HepG2 (cell line): ENCODE data around the gene GPR162. TPM values are rescaled to one million over a fixed set of nuclear protein-coding genes. Genes with fewer than 3 reads are reported as not detected.

Experiments used
- AKAP8 ChIP-seq: sonication (generic); formaldehyde crosslinking; IDR thresholded peaks from 2 replicates; pipeline ENCODE4 v1.5.1; 2020; ENCODE audit warnings: mild to moderate bottlenecking, missing genetic modification reagents
- CCAR2 ChIP-seq: fragments of 200-400 bp; formaldehyde crosslinking; optimal IDR thresholded peaks from 2 replicates; pipeline ENCODE3; 2018; ENCODE audit warnings: low read depth, mild to moderate bottlenecking, low read length, moderate library complexity
- CEBPG ChIP-seq: IDR thresholded peaks from 2 replicates; pipeline ENCODE4 v1.6.1; 2016
- DDIT3 ChIP-seq: sonication (generic); formaldehyde crosslinking; IDR thresholded peaks from 2 replicates; pipeline ENCODE4 v1.4.0; 2020; ENCODE audit warnings: mild to moderate bottlenecking, missing genetic modification reagents
- IRF9 ChIP-seq: sonication (generic); formaldehyde crosslinking; IDR thresholded peaks from 2 replicates; pipeline ENCODE4 v1.8.0; 2022; ENCODE audit warnings: missing genetic modification reagents, mild to moderate bottlenecking, borderline replicate concordance
- ISL2 ChIP-seq: sonication (generic); formaldehyde crosslinking; IDR thresholded peaks from 2 replicates; pipeline ENCODE4 v1.5.0; 2020; ENCODE audit warnings: missing genetic modification reagents
- KLF6 ChIP-seq: IDR thresholded peaks from 2 replicates; pipeline ENCODE4 v1.8.0; 2016; ENCODE audit warnings: missing biosample characterization, missing genetic modification reagents
- NFRKB ChIP-seq: fragments of 450-650 bp; IDR thresholded peaks from 2 replicates; pipeline ENCODE4 v1.6.1; 2017
- RFX1 ChIP-seq: fragments of 450-650 bp; IDR thresholded peaks from 2 replicates; pipeline ENCODE4 v1.6.1; 2017
- SRSF9 ChIP-seq: fragments of 200-400 bp; formaldehyde crosslinking; IDR thresholded peaks from 2 replicates; pipeline ENCODE4 v1.6.1; 2018; ENCODE audit warnings: borderline replicate concordance, mild to moderate bottlenecking, low read depth, low read length; ENCODE audit not compliant: insufficient read depth, poor library complexity, severe bottlenecking
- SRY ChIP-seq: sonication (generic); formaldehyde crosslinking; IDR thresholded peaks from 2 replicates; pipeline ENCODE4 v1.8.0; 2022; ENCODE audit warnings: mild to moderate bottlenecking, missing genetic modification reagents
- TBX3 ChIP-seq: fragments of 450-650 bp; IDR thresholded peaks from 2 replicates; pipeline ENCODE4 v1.6.1; 2017; ENCODE audit warnings: antibody characterized with exemption, mild to moderate bottlenecking, inconsistent platforms, borderline replicate concordance
- TCF7 ChIP-seq: sonication (generic); IDR thresholded peaks from 2 replicates; pipeline ENCODE4 v1.6.1; 2016; ENCODE audit warnings: antibody characterized with exemption, low read depth
- THAP7 ChIP-seq: sonication (generic); formaldehyde crosslinking; IDR thresholded peaks from 2 replicates; pipeline ENCODE4 v1.8.1; 2023; ENCODE audit warnings: mild to moderate bottlenecking, missing genetic modification reagents
- ZNF296 ChIP-seq: sonication (generic); formaldehyde crosslinking; conservative IDR thresholded peaks from 2 replicates; pipeline ENCODE4 v1.5.0; 2020; ENCODE audit warnings: mild to moderate bottlenecking, missing genetic modification reagents
- ZNF510 ChIP-seq: sonication (generic); formaldehyde crosslinking; IDR thresholded peaks from 2 replicates; pipeline ENCODE4 v1.4.0; 2020; ENCODE audit warnings: low read depth, mild to moderate bottlenecking, missing genetic modification reagents
- ZNF547 ChIP-seq: sonication (generic); formaldehyde crosslinking; IDR thresholded peaks from 2 replicates; pipeline ENCODE4 v1.5.1; 2020; ENCODE audit warnings: mild to moderate bottlenecking, missing genetic modification reagents
- ZNF580 ChIP-seq: IDR thresholded peaks from 2 replicates; pipeline ENCODE4 v1.6.1; 2016; ENCODE audit warnings: low read depth, borderline replicate concordance
- ZNF614 ChIP-seq: IDR thresholded peaks from 2 replicates; pipeline ENCODE4 v1.6.1; 2018; ENCODE audit warnings: missing biosample characterization, missing genetic modification reagents, inconsistent platforms, borderline replicate concordance
- ZNF616 ChIP-seq: sonication (generic); formaldehyde crosslinking; IDR thresholded peaks from 2 replicates; pipeline ENCODE4 v1.5.0; 2020; ENCODE audit warnings: low read depth, mild to moderate bottlenecking, missing genetic modification reagents
- ZNF646 ChIP-seq: sonication (generic); formaldehyde crosslinking; IDR thresholded peaks from 2 replicates; pipeline ENCODE4 v1.9.0; 2021; ENCODE audit warnings: mild to moderate bottlenecking, missing genetic modification reagents
- ZNF7 ChIP-seq: IDR thresholded peaks from 2 replicates; pipeline ENCODE4 v1.6.1; 2016; ENCODE audit warnings: missing biosample characterization, missing genetic modification reagents
- ZNF891 ChIP-seq: sonication (generic); formaldehyde crosslinking; IDR thresholded peaks from 2 replicates; pipeline ENCODE4 v1.5.0; 2020; ENCODE audit warnings: mild to moderate bottlenecking, missing genetic modification reagents
- ZSCAN20 ChIP-seq: sonication (generic); formaldehyde crosslinking; IDR thresholded peaks from 2 replicates; pipeline ENCODE4 v1.4.0; 2020; ENCODE audit warnings: missing genetic modification reagents, mild to moderate bottlenecking, borderline replicate concordance
- polyA plus RNA-seq, 8 experiments: library from polyadenylated mRNA; depleted of rRNA in 3 of 8; stranded (reverse) in 7 of 8; unstranded in 1 of 8; fragments of >200 nt; fragmentation: Illumina TruSeq in 4 of 8; extraction: Trizol in 4 of 8; gene quantifications; 2 replicates each; pipeline versions ENCODE4 v1.2.1 to v1.2.3, GENCODE V29; 2011 to 2016; ENCODE audit warnings: low read depth in 4 of 8, missing spikeins in 1 of 8, mixed read lengths in 1 of 8; ENCODE audit not compliant: insufficient read depth in 1 of 8
- total RNA-seq, 5 experiments: library from RNA; depleted of rRNA; stranded (reverse); fragments of >200 nt; fragmentation: Illumina TruSeq; extraction: Trizol; gene quantifications; 2 replicates each; pipeline ENCODE4 v1.2.3, GENCODE V29; 2016; ENCODE audit warnings: low read depth in 1 of 5

The GPR162 gene
- total and polyA plus RNA-seq, 2 of the 13 experiments (the other 11 are each of a cell fraction or from before 2014, with no cell fraction given), result 0.08 TPM; not detected in 1

GRCh38 chr12:6791931-6792520 is 29.6 kb upstream of the GPR162 start (continued):
- no peak for TF ChIP-seq ZNF547 (CRISPR knock-in tag)
- no peak for TF ChIP-seq SRSF9
- TF ChIP-seq ZNF296 (CRISPR knock-in tag), result 0 out of 2 replicates have a peak, but pooled peaks have one; percentile 4
- TF ChIP-seq TCF7, result no peak
- no peak for TF ChIP-seq ZNF614 (CRISPR knock-in tag)
- no peak for TF ChIP-seq CCAR2
- no peak for TF ChIP-seq RFX1
- TF ChIP-seq CEBPG (CRISPR knock-in tag), result no peak
- no peak for TF ChIP-seq DDIT3 (CRISPR knock-in tag)
- no peak for TF ChIP-seq AKAP8 (CRISPR knock-in tag)
- no peak for TF ChIP-seq ZNF891 (CRISPR knock-in tag)
- TF ChIP-seq ISL2 (CRISPR knock-in tag), result no peak
- TF ChIP-seq SRY (CRISPR knock-in tag), result no peak
- no peak for TF ChIP-seq ZNF580 (CRISPR knock-in tag)
- no peak for TF ChIP-seq ZSCAN20 (CRISPR knock-in tag)
- no peak for TF ChIP-seq THAP7 (CRISPR knock-in tag)
- TF ChIP-seq NFRKB, result no peak
- TF ChIP-seq ZNF646 (CRISPR knock-in tag), result peak; percentile 75; the same call in 1 of the 2 replicates
- TF ChIP-seq KLF6 (CRISPR knock-in tag), result no peak
- no peak for TF ChIP-seq ZNF7 (CRISPR knock-in tag)
- no peak for TF ChIP-seq ZNF510 (CRISPR knock-in tag)
- TF ChIP-seq TBX3, result no peak
- TF ChIP-seq ZNF616 (CRISPR knock-in tag), result no peak
- TF ChIP-seq IRF9, result 0 out of 2 replicates have a peak, but pooled peaks have one; percentile 60
